SK-N-SH treated with all-trans-retinoic acid at 6 μM for 48 hours (cell line): ENCODE results near the gene TOMM7.

ENCODE experiments used
- BACH2 ChIP-seq: fragments of 250-450 bp; sonication (Bioruptor Pico); IDR thresholded peaks from 2 replicates; pipeline ENCODE4 v1.9.0; 2021; ENCODE audit warnings: mild to moderate bottlenecking, borderline replicate concordance
- ZC3H10 ChIP-seq: fragments of 250-450 bp; sonication (Bioruptor Pico); IDR thresholded peaks from 2 replicates; pipeline ENCODE4 v1.5.1; 2021; ENCODE audit warnings: mild to moderate bottlenecking, moderate library complexity
- ZFP3 ChIP-seq: fragments of 250-450 bp; sonication (Bioruptor Pico); IDR thresholded peaks from 2 replicates; pipeline ENCODE4 v1.5.0; 2020; ENCODE audit warnings: mild to moderate bottlenecking, moderate library complexity
- TF ChIP-seq, protein P1 (sequence below): fragments of 250-450 bp; sonication (Bioruptor Pico); IDR thresholded peaks from 2 replicates; pipeline ENCODE4 v1.8.0; 2021; ENCODE audit warnings: low read depth, mild to moderate bottlenecking, moderate library complexity, borderline replicate concordance
- TF ChIP-seq, protein P2 (sequence below): fragments of 250-450 bp; sonication (Bioruptor Pico); IDR thresholded peaks from 2 replicates; pipeline ENCODE4 v1.5.1; 2021; ENCODE audit warnings: mild to moderate bottlenecking, moderate library complexity
- TF ChIP-seq, protein P3 (sequence below): fragments of 250-450 bp; sonication (Bioruptor Pico); IDR thresholded peaks from 2 replicates; pipeline ENCODE4 v1.8.0; 2020; ENCODE audit warnings: mild to moderate bottlenecking, moderate library complexity, borderline replicate concordance

DNA sequence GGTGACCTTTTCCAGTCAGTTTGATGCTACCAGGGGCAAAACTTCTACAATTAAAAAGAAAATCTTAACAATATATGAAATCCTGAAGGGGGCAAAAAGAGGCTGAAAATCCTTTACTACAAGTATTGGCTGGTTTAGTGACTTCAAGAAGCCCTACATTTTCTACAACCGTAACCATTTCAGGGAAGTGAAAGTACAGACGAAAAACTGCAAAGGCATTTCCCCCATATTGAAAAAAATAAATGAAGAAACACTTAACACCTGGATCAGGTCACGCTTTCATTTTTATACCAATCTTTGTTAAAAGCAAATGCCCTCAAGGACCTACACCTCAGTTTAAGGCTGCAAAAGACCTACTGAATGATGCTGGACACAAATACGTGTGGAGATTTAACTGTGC, 57.0 kb downstream of the TOMM7 start:
- TF ChIP-seq, protein P1, sequence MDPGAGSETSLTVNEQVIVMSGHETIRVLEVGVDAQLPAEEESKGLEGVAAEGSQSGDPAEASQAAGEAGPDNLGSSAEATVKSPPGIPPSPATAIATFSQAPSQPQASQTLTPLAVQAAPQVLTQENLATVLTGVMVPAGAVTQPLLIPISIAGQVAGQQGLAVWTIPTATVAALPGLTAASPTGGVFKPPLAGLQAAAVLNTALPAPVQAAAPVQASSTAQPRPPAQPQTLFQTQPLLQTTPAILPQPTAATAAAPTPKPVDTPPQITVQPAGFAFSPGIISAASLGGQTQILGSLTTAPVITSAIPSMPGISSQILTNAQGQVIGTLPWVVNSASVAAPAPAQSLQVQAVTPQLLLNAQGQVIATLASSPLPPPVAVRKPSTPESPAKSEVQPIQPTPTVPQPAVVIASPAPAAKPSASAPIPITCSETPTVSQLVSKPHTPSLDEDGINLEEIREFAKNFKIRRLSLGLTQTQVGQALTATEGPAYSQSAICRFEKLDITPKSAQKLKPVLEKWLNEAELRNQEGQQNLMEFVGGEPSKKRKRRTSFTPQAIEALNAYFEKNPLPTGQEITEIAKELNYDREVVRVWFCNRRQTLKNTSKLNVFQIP (CRISPR knock-in tag), result no peak
- TF ChIP-seq ZC3H10 (CRISPR knock-in tag) (no peak), BACH2 (CRISPR knock-in tag) (no peak), ZFP3 (CRISPR knock-in tag) (no peak)
- TF ChIP-seq, protein P2, sequence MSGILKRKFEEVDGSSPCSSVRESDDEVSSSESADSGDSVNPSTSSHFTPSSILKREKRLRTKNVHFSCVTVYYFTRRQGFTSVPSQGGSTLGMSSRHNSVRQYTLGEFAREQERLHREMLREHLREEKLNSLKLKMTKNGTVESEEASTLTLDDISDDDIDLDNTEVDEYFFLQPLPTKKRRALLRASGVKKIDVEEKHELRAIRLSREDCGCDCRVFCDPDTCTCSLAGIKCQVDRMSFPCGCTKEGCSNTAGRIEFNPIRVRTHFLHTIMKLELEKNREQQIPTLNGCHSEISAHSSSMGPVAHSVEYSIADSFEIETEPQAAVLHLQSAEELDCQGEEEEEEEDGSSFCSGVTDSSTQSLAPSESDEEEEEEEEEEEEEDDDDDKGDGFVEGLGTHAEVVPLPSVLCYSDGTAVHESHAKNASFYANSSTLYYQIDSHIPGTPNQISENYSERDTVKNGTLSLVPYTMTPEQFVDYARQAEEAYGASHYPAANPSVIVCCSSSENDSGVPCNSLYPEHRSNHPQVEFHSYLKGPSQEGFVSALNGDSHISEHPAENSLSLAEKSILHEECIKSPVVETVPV, result no peak
- TF ChIP-seq, protein P3, sequence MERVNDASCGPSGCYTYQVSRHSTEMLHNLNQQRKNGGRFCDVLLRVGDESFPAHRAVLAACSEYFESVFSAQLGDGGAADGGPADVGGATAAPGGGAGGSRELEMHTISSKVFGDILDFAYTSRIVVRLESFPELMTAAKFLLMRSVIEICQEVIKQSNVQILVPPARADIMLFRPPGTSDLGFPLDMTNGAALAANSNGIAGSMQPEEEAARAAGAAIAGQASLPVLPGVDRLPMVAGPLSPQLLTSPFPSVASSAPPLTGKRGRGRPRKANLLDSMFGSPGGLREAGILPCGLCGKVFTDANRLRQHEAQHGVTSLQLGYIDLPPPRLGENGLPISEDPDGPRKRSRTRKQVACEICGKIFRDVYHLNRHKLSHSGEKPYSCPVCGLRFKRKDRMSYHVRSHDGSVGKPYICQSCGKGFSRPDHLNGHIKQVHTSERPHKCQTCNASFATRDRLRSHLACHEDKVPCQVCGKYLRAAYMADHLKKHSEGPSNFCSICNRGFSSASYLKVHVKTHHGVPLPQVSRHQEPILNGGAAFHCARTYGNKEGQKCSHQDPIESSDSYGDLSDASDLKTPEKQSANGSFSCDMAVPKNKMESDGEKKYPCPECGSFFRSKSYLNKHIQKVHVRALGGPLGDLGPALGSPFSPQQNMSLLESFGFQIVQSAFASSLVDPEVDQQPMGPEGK (CRISPR knock-in tag), result no peak
